Measurements from ENCODE around the gene AMBRA1.

AMBRA1 gene

DNA sequence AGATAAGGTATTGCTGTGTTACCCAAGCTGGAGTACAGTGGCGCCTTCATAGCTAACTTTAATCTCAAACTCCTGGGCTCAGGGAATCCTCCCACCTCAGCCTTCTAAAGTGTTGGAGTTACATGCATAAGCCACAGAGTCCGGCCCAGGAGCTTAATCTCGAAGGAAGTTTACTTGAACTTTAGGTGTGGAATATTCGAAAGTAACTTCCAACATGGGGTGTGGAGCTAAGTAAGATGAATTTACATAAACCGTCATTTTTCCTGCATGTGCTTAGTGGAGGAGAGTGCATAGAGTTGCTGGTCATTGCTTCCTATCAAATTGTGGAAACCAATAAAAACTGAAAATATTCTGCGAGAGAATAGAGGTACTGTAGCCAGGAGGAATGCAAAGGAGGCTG, 25.0 kb upstream of the AMBRA1 start:
- H3K27ac ChIP-seq (ENCODE audit: low read depth, low read length): no peak overlapping the region
- H3K4me2 ChIP-seq (ENCODE audit: low read depth, low read length, poor library complexity, severe bottlenecking): peak overlapping the region; percentile 91
- no peaks in the 10 kb centered on the region for H3K9me3 ChIP-seq (ENCODE audit: insufficient read depth, low read length)
- H3K79me2 ChIP-seq (ENCODE audit: insufficient read depth, low read length): peaks cover 34% of the 10 kb centered on the region
- no peaks in the 10 kb centered on the region for H3K9me2 ChIP-seq (replicated peaks; ENCODE audit: insufficient read depth, low read length)
- no peaks in the 10 kb centered on the region for H3K27me3 ChIP-seq (ENCODE audit: low read length)
- peaks cover 2% of the 10 kb centered on the region; the same call in 1 of the 2 replicates for H3K36me3 ChIP-seq (ENCODE audit: low read length)
- H3K4me3 ChIP-seq (ENCODE audit: insufficient read depth, low read length, poor library complexity, severe bottlenecking): peak overlapping the region; percentile 42
- TF ChIP-seq, protein P1, sequence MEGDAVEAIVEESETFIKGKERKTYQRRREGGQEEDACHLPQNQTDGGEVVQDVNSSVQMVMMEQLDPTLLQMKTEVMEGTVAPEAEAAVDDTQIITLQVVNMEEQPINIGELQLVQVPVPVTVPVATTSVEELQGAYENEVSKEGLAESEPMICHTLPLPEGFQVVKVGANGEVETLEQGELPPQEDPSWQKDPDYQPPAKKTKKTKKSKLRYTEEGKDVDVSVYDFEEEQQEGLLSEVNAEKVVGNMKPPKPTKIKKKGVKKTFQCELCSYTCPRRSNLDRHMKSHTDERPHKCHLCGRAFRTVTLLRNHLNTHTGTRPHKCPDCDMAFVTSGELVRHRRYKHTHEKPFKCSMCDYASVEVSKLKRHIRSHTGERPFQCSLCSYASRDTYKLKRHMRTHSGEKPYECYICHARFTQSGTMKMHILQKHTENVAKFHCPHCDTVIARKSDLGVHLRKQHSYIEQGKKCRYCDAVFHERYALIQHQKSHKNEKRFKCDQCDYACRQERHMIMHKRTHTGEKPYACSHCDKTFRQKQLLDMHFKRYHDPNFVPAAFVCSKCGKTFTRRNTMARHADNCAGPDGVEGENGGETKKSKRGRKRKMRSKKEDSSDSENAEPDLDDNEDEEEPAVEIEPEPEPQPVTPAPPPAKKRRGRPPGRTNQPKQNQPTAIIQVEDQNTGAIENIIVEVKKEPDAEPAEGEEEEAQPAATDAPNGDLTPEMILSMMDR (IDR thresholded peaks at IDR 0.05; ENCODE audit: insufficient read depth, low read length, poor library complexity, severe bottlenecking): no peak
- no peaks in the 10 kb centered on the region; the same call in 1 of the 2 replicates for H3F3A ChIP-seq (ENCODE audit: insufficient read depth)
- no peak overlapping the region for H3K9ac ChIP-seq (ENCODE audit: low read length)
- H4K20me1 ChIP-seq (ENCODE audit: low read depth, low read length): no peaks in the 10 kb centered on the region
- no peak overlapping the region for H2AFZ ChIP-seq (ENCODE audit: low read depth, low read length, severe bottlenecking)

GRCh38 chr11:46617972-46618314, 24.1 kb upstream of the AMBRA1 start:
- TF ChIP-seq, protein P1 (IDR thresholded peaks at IDR 0.05; ENCODE audit: insufficient read depth, low read length, poor library complexity, severe bottlenecking): no peak
- no peak for TF ChIP-seq EZH2phosphoT487 (conservative IDR thresholded peaks at IDR 0.05; ENCODE audit: low read length)
- peak overlapping the region; percentile 95 for H2AFZ ChIP-seq (ENCODE audit: low read depth, low read length, severe bottlenecking)
- H3K9ac ChIP-seq (ENCODE audit: low read length): peak overlapping the region; percentile 86
- H3K4me2 ChIP-seq (ENCODE audit: low read depth, low read length, poor library complexity, severe bottlenecking): peak overlapping the region; percentile 91
- H3K27me3 ChIP-seq (ENCODE audit: low read length): no peaks in the 10 kb centered on the region
- peaks cover 34% of the 10 kb centered on the region for H3K79me2 ChIP-seq (ENCODE audit: insufficient read depth, low read length)
- peak overlapping the region; percentile 83 for H3K27ac ChIP-seq (ENCODE audit: low read depth, low read length)
- no peaks in the 10 kb centered on the region for H4K20me1 ChIP-seq (ENCODE audit: low read depth, low read length)
- no peaks in the 10 kb centered on the region for H3K9me3 ChIP-seq (ENCODE audit: insufficient read depth, low read length)
- H3F3A ChIP-seq (ENCODE audit: insufficient read depth): no peaks in the 10 kb centered on the region; the same call in 1 of the 2 replicates
- H3K4me3 ChIP-seq (ENCODE audit: insufficient read depth, low read length, poor library complexity, severe bottlenecking): peak overlapping the region; percentile 97
- no peaks in the 10 kb centered on the region for H3K9me2 ChIP-seq (replicated peaks; ENCODE audit: insufficient read depth, low read length)
- peaks cover 2% of the 10 kb centered on the region; the same call in 1 of the 2 replicates for H3K36me3 ChIP-seq (ENCODE audit: low read length)

GRCh38 chr11:46617134-46617971, 23.5 kb upstream of the AMBRA1 start, which contains the start of the genes ATG13 and HARBI1:
TSS of gene ATG13 (plus strand) at chr11:46617553. CDS start at chr11:46644292, 26,739 bp downstream.
TSS of gene HARBI1 (minus strand) at chr11:46617227. CDS start at chr11:46616237, 990 bp downstream.
- TF ChIP-seq, protein P1 (IDR thresholded peaks at IDR 0.05; ENCODE audit: insufficient read depth, low read length, poor library complexity, severe bottlenecking): peak; percentile 88
- TF ChIP-seq EZH2phosphoT487 (conservative IDR thresholded peaks at IDR 0.05; ENCODE audit: low read length): no peak
- H2AFZ ChIP-seq (ENCODE audit: low read depth, low read length, severe bottlenecking): peak within 1 kb of the TSS; percentile 95
- H3K27me3 ChIP-seq (ENCODE audit: low read length): no peaks in the 10 kb centered on the region
- H3K9me3 ChIP-seq (ENCODE audit: insufficient read depth, low read length): no peaks in the 10 kb centered on the region
- no peaks in the 10 kb centered on the region for H3K9me2 ChIP-seq (replicated peaks; ENCODE audit: insufficient read depth, low read length)
- peak within 1 kb of the TSS; percentile 86 for H3K9ac ChIP-seq (ENCODE audit: low read length)
- H3K4me2 ChIP-seq (ENCODE audit: low read depth, low read length, poor library complexity, severe bottlenecking): peak within 1 kb of the TSS; percentile 91
- H3K4me3 ChIP-seq (ENCODE audit: insufficient read depth, low read length, poor library complexity, severe bottlenecking): peak within 1 kb of the TSS; percentile 97
- H4K20me1 ChIP-seq (ENCODE audit: low read depth, low read length): no peaks in the 10 kb centered on the region
- peak within 1 kb of the TSS; percentile 83 for H3K27ac ChIP-seq (ENCODE audit: low read depth, low read length)
- no peaks in the 10 kb centered on the region; the same call in 1 of the 2 replicates for H3F3A ChIP-seq (ENCODE audit: insufficient read depth)
- H3K79me2 ChIP-seq (ENCODE audit: insufficient read depth, low read length): peaks cover 34% of the 10 kb centered on the region
- H3K36me3 ChIP-seq (ENCODE audit: low read length): peaks cover 2% of the 10 kb centered on the region; the same call in 1 of the 2 replicates
